ENCODE results near the gene CDC42BPA. TPM values are rescaled to one million over a fixed set of nuclear protein-coding genes. Genes with fewer than 3 reads are reported as not detected.

CDC42BPA gene
- total and polyA plus RNA-seq, 2 donors from 2014 or later, result 11.2 to 60.7 TPM

DNA sequence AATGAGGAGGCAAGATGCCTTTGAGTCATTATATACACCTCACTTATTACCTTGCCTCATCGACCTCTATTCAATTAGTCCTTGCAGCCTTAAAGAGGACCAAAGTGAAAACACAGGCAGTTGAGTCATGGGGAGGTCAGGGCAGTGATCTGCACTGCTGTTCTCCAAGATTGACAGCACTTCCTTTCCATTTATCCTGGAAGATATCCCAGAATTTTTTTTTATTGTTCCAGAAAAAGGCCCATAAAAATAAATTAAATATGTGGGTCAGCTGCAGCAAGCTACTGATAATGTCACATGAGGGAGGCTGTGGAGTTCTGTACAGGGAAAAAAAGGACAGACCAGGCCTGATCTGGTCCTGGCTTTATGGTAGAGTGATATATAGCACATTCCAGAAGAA is 33.2 kb upstream of the CDC42BPA start:
- peaks cover 0 to 4% (median under 1%) of the 10 kb centered on the region in 3 donors for H3K4me1 ChIP-seq (ENCODE audit: control insufficient read depth in 2 of 3, insufficient read depth in 2 of 3, low read depth in 1 of 3, low read length in 3 of 3)
- no peaks in the 10 kb centered on the region for H3K27me3 ChIP-seq (ENCODE audit: control insufficient read depth, insufficient read depth, low read length)
- no peak overlapping the region for H3K9ac ChIP-seq (ENCODE audit: low read length in 3 of 3)
- FAIRE-seq, result no peak
- H3K9me3 ChIP-seq (ENCODE audit: control insufficient read depth in 2 of 3, insufficient read depth in 1 of 3, low read length in 3 of 3), result no peaks in the 10 kb centered on the region
- peak in 2 of 5 donors; percentile 58 to 76 for DNase-seq
- no peak for TF ChIP-seq CTCF (IDR thresholded peaks at IDR 0.05; ENCODE audit: borderline replicate concordance, extremely low read depth, insufficient read depth)
- no peak overlapping the region for H3K4me3 ChIP-seq (ENCODE audit: low read length in 3 of 3)
- H3K27ac ChIP-seq (ENCODE audit: low read depth in 2 of 2, low read length in 2 of 2), result no peak overlapping the region
- no peaks in the 10 kb centered on the region for H3K36me3 ChIP-seq (ENCODE audit: control insufficient read depth in 2 of 3, insufficient read depth in 3 of 3, low read length in 3 of 3)
- intact Hi-C loops (cut with DNase I), result no loop called here

- FAIRE-seq (no peak), DNase-seq (no peak)
- H3K27me3 ChIP-seq (ENCODE audit: control insufficient read depth, insufficient read depth, low read length), result no peaks in the 10 kb centered on the region
- H3K9ac ChIP-seq (ENCODE audit: low read length in 3 of 3), result no peak overlapping the region
- no peak for TF ChIP-seq CTCF (IDR thresholded peaks at IDR 0.05; ENCODE audit: borderline replicate concordance, extremely low read depth, insufficient read depth)
- no peaks in the 10 kb centered on the region for H3K9me3 ChIP-seq (ENCODE audit: control insufficient read depth in 2 of 3, insufficient read depth in 1 of 3, low read length in 3 of 3)
- no peak overlapping the region for H3K4me3 ChIP-seq (ENCODE audit: low read length in 3 of 3)
- intact Hi-C loops (cut with DNase I), result no loop called here
- no peaks in the 10 kb centered on the region for H3K36me3 ChIP-seq (ENCODE audit: control insufficient read depth in 2 of 3, insufficient read depth in 3 of 3, low read length in 3 of 3)
- no peak overlapping the region for H3K27ac ChIP-seq (ENCODE audit: low read depth in 2 of 2, low read length in 2 of 2)
- H3K4me1 ChIP-seq (ENCODE audit: control insufficient read depth in 2 of 3, insufficient read depth in 2 of 3, low read depth in 1 of 3, low read length in 3 of 3), result peaks cover 0 to 4% (median 0%) of the 10 kb centered on the region in 3 donors
Measured at GRCh38 chr1:227349967-227350366, 31.7 kb upstream of the CDC42BPA start.

DNA sequence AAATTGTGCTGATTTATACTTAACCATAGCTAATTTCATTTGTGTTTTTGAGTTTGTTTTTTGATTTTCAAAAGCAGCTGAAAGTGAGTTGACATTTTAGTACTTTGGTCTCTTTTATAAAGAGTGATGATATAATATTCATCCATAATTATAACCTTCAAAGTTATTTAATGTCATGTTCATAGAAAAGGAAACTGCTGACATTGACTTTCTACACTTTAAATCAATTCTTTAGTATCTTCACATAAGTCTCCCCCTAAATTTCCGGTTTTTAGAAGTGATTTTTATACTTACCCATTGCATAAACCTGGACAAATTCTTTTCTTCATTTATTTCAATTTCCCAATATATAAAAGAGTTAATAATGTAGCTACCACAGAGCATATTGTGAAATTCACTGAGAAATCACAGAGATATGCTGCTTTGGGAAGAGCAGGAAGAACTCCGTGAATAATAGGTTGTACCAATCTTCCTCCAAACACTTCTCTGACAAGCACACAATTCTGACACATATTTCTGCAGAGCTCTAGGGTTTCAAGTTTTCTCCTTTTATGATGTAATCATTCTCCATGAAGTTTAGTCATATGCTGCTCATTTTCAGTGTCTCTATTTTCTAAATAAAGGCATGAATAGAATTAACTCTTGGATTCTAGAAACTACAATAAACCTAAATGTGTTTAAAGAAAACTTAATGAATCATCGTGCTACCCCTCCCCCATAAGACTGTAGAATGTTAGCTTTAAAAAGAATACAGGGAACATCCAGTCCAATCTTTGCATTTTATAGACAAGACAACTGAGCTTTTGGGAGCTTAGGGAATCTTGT is 25.6 kb upstream of the CDC42BPA start:
- Histone ChIP-seq H3K4me3 (ENCODE audit: low read length in 3 of 3) (no peak overlapping the region), H3K27ac (ENCODE audit: low read depth in 2 of 2, low read length in 2 of 2) (no peak overlapping the region), H3K36me3 (ENCODE audit: control insufficient read depth in 2 of 3, insufficient read depth in 3 of 3, low read length in 3 of 3) (no peaks in the 10 kb centered on the region), H3K4me1 (ENCODE audit: control insufficient read depth in 2 of 3, insufficient read depth in 2 of 3, low read depth in 1 of 3, low read length in 3 of 3) (no peaks in the 10 kb centered on the region), H3K9me3 (ENCODE audit: control insufficient read depth in 2 of 3, insufficient read depth in 1 of 3, low read length in 3 of 3) (no peaks in the 10 kb centered on the region), H3K27me3 (ENCODE audit: control insufficient read depth, insufficient read depth, low read length) (no peaks in the 10 kb centered on the region), H3K9ac (ENCODE audit: low read length in 3 of 3) (no peak overlapping the region)
- intact Hi-C loops (cut with DNase I), result no loop called here
- FAIRE-seq, result peak; percentile 17
- no peak for TF ChIP-seq CTCF (IDR thresholded peaks at IDR 0.05; ENCODE audit: borderline replicate concordance, extremely low read depth, insufficient read depth)
- no peak for DNase-seq
